NCI-H1092 (cell line): ENCODE measurements around the gene CDKAL1.
A peak's percentile ranks its signal among the peaks of the same experiment; 100 is the strongest.

Experiments
- DNase-seq: peaks from one replicate; lab custom pipeline; 2025; lab: John Stamatoyannopoulos, UW

The CDKAL1 gene

GRCh38 chr6:20965276-20965675 lies 431.0 kb downstream of the CDKAL1 start:
- DNase-seq = no peak

- no peak for DNase-seq
Observed at GRCh38 chr6:20965915-20966314, 431.7 kb downstream of the CDKAL1 start.

GRCh38 chr6:20969551-20969950 lies 435.3 kb downstream of the CDKAL1 start:
- no peak for DNase-seq

GRCh38 chr6:20976391-20976918 lies 442.2 kb downstream of the CDKAL1 start:
- no peak for DNase-seq

- no peak for DNase-seq
Observed at GRCh38 chr6:20978151-20978614, 443.9 kb downstream of the CDKAL1 start.

- no peak for DNase-seq
Observed at GRCh38 chr6:20979076-20979475, 444.8 kb downstream of the CDKAL1 start.

GRCh38 chr6:20983961-20984360 lies 449.7 kb downstream of the CDKAL1 start:
- no peak for DNase-seq

- DNase-seq = no peak
Observed at GRCh38 chr6:20985821-20986220, 451.6 kb downstream of the CDKAL1 start.

- no peak for DNase-seq
Observed at GRCh38 chr6:20991910-20992309, 457.7 kb downstream of the CDKAL1 start.

- DNase-seq = no peak
Observed at GRCh38 chr6:20996099-20996498, 461.8 kb downstream of the CDKAL1 start.

- DNase-seq = no peak
Observed at GRCh38 chr6:20997143-20997769, 463.0 kb downstream of the CDKAL1 start.

GRCh38 chr6:20997770-20998147 lies 463.5 kb downstream of the CDKAL1 start:
- DNase-seq = no peak

- no peak for DNase-seq
Observed at GRCh38 chr6:20998748-20999448, 464.6 kb downstream of the CDKAL1 start.

GRCh38 chr6:21000331-21000801 lies 466.1 kb downstream of the CDKAL1 start:
- no peak for DNase-seq

GRCh38 chr6:21001736-21002135 lies 467.5 kb downstream of the CDKAL1 start:
- DNase-seq = no peak

- peak; percentile 21 for DNase-seq
Observed at GRCh38 chr6:21003780-21004541, 469.7 kb downstream of the CDKAL1 start.

- no peak for DNase-seq
Observed at GRCh38 chr6:21005816-21006570, 471.7 kb downstream of the CDKAL1 start.

- no peak for DNase-seq
Observed at GRCh38 chr6:21019614-21020013, 485.4 kb downstream of the CDKAL1 start.

GRCh38 chr6:21022343-21023107 lies 488.3 kb downstream of the CDKAL1 start:
- DNase-seq = no peak

GRCh38 chr6:21023210-21023609 lies 489.0 kb downstream of the CDKAL1 start:
- DNase-seq = no peak

- DNase-seq = no peak
Observed at GRCh38 chr6:21024616-21025015, 490.4 kb downstream of the CDKAL1 start.
